ENCODE results near the gene LRCH4. TPM values are rescaled to one million over a fixed set of nuclear protein-coding genes. Genes with fewer than 3 reads are reported as not detected.

LRCH4 gene
- total and polyA plus RNA-seq, 2 of the 13 experiments (the other 11 are each of a cell fraction or from before 2014, with no cell fraction given) = 7.0 to 9.3 TPM

GRCh38 chr7:100577103-100577502, 8.8 kb downstream of the LRCH4 start:
- ATAC-seq (no peak), DNase-seq (ENCODE audit: low spot score) (no peak), FAIRE-seq (no peak)
- in situ Hi-C loops (cut with HindIII; ENCODE audit: extremely low pct_ligation_motif_present, low pct_unique_long_range_greater_than_20kb) = no loop called here
- WGBS (ENCODE audit: low lambda C conversion rate) = over 99% methylated on average over 17 of the region's 24 CpGs
- ChIA-PET POLR2A (interaction anchor here (2.1 kb wide), 1 partner anchor 9 kb away, joined by 6 read pairs; the partner anchor contains the start of genes FBXO24 and LRCH4), CTCF (ENCODE audit: low intra/inter-chr PET ratio, low total read pairs) (no interaction called here)
- H3K9me3 ChIP-seq (ENCODE audit: low read length) = no peaks in the 10 kb centered on the region
- no peak overlapping the region for H2AFZ ChIP-seq (ENCODE audit: low read length)
- BruUV-seq (replicated peaks) = no TSS peak
- no peaks in the 10 kb centered on the region for H3K79me2 ChIP-seq (ENCODE audit: insufficient read depth, low read length)
- peaks cover 12% of the 10 kb centered on the region for H3K4me1 ChIP-seq (ENCODE audit: insufficient read depth, low read length)
- H3K27me3 ChIP-seq (ENCODE audit: control insufficient read depth in 1 of 2, insufficient read depth in 2 of 2, low read length in 2 of 2) = no peaks in the 10 kb centered on the region
- peaks cover 13 to 32% of the 10 kb centered on the region in 2 experiments; a peak in 4 of 5 replicates for H3K36me3 ChIP-seq (replicated peaks in 1 of 2; ENCODE audit: control insufficient read depth in 1 of 2, insufficient read depth in 2 of 2, low read length in 2 of 2)
- H4K20me1 ChIP-seq (ENCODE audit: insufficient read depth, low read length) = no peaks in the 10 kb centered on the region
- H3K9ac ChIP-seq (ENCODE audit: insufficient read depth, low read depth, low read length) = no peak overlapping the region
- H3K4me2 ChIP-seq (ENCODE audit: low read depth, low read length) = no peak overlapping the region
- peak; percentile 31 for TF ChIP-seq HNRNPK (IDR thresholded peaks at IDR 0.05; ENCODE audit: low read depth, low read length, poor library complexity, severe bottlenecking)
- 0 out of 2 replicates have a peak, but pooled peaks have one; percentile 23 for TF ChIP-seq RBFOX2 (IDR thresholded peaks at IDR 0.05; ENCODE audit: low read depth, low read length)
- peak; percentile 80 for TF ChIP-seq AGO2 (optimal IDR thresholded peaks at IDR 0.05; ENCODE audit: low read depth, low read length)
- TF ChIP-seq AGO1 (IDR thresholded peaks at IDR 0.05; ENCODE audit: low read depth, low read length, poor library complexity, severe bottlenecking) = peak; percentile 98
- TF ChIP-seq ZKSCAN1 (IDR thresholded peaks at IDR 0.05; ENCODE audit: low read length) = no peak
- TF ChIP-seq PAWR (CRISPR knock-in tag; IDR thresholded peaks at IDR 0.05; ENCODE audit: borderline replicate concordance) = no peak
- H3K27ac ChIP-seq (ENCODE audit: extremely low read length, insufficient read depth, low read length) = no peak overlapping the region
- no peak overlapping the region for H3K4me3 ChIP-seq (replicated peaks in 1 of 3; ENCODE audit: insufficient read depth in 1 of 3, low read depth in 2 of 3, low read length in 3 of 3)
- intact Hi-C loops (cut with micrococcal nuclease; ENCODE audit: unreplicated experiment) = no loop called here

- Histone ChIP-seq H3K4me1 (ENCODE audit: insufficient read depth, low read length) (peaks cover 18% of the 10 kb centered on the region), H3K79me2 (ENCODE audit: insufficient read depth, low read length) (no peaks in the 10 kb centered on the region), H2AFZ (ENCODE audit: low read length) (no peak overlapping the region), H3K9me3 (ENCODE audit: low read length) (no peaks in the 10 kb centered on the region), H3K36me3 (replicated peaks in 1 of 2; ENCODE audit: control insufficient read depth in 1 of 2, insufficient read depth in 2 of 2, low read length in 2 of 2) (peaks cover 13 to 28% of the 10 kb centered on the region in 2 experiments; a peak in 4 of 5 replicates), H3K9ac (ENCODE audit: insufficient read depth, low read depth, low read length) (no peak overlapping the region), H4K20me1 (ENCODE audit: insufficient read depth, low read length) (no peaks in the 10 kb centered on the region), H3K4me3 (replicated peaks in 1 of 3; ENCODE audit: insufficient read depth in 1 of 3, low read depth in 2 of 3, low read length in 3 of 3) (no peak overlapping the region), H3K4me2 (ENCODE audit: low read depth, low read length) (no peak overlapping the region), H3K27me3 (ENCODE audit: control insufficient read depth in 1 of 2, insufficient read depth in 2 of 2, low read length in 2 of 2) (no peaks in the 10 kb centered on the region), H3K27ac (ENCODE audit: extremely low read length, insufficient read depth, low read length) (no peak overlapping the region)
- intact Hi-C loops (cut with micrococcal nuclease; ENCODE audit: unreplicated experiment) = no loop called here
- POLR2A ChIA-PET = interaction anchor here (2.1 kb wide), 1 partner anchor 10 kb away, joined by 6 read pairs; the partner anchor contains the start of genes FBXO24 and LRCH4
- ATAC-seq (no peak), FAIRE-seq (no peak), DNase-seq (ENCODE audit: low spot score) (no peak)
- BruUV-seq (replicated peaks) = no TSS peak
- 100% methylated on average over 11 of the region's 13 CpGs for WGBS (ENCODE audit: low lambda C conversion rate)
- CTCF ChIA-PET (ENCODE audit: low intra/inter-chr PET ratio, low total read pairs) = no interaction called here
- in situ Hi-C loops (cut with HindIII; ENCODE audit: extremely low pct_ligation_motif_present, low pct_unique_long_range_greater_than_20kb) = no loop called here
- no peak for TF ChIP-seq IRX3 (CRISPR knock-in tag; IDR thresholded peaks at IDR 0.05; ENCODE audit: borderline replicate concordance, low read depth)
- TF ChIP-seq PHF20 (CRISPR knock-in tag; IDR thresholded peaks at IDR 0.05) = no peak
- TF ChIP-seq ZNF570 (CRISPR knock-in tag; IDR thresholded peaks at IDR 0.05; ENCODE audit: borderline replicate concordance) = no peak
- TF ChIP-seq CHD2 (IDR thresholded peaks at IDR 0.05; ENCODE audit: low read depth, low read length) = 0 out of 2 replicates have a peak, but pooled peaks have one; percentile 26
- no peak for TF ChIP-seq ZNF274 (CRISPR knock-in tag; IDR thresholded peaks at IDR 0.05)
- TF ChIP-seq ZNF773 (CRISPR knock-in tag; IDR thresholded peaks at IDR 0.05; ENCODE audit: borderline replicate concordance) = no peak
- TF ChIP-seq NFE2 (CRISPR knock-in tag; IDR thresholded peaks at IDR 0.05) = no peak
- TF ChIP-seq TOPORS (CRISPR knock-in tag; IDR thresholded peaks at IDR 0.05) = no peak
- TF ChIP-seq THRA (CRISPR knock-in tag; IDR thresholded peaks at IDR 0.05; ENCODE audit: borderline replicate concordance) = no peak
- TF ChIP-seq KLF16 (CRISPR knock-in tag; IDR thresholded peaks at IDR 0.05) = no peak
- TF ChIP-seq U2AF2 (IDR thresholded peaks at IDR 0.05; ENCODE audit: low read depth, low read length) = no peak
Observed at GRCh38 chr7:100576384-100576993, 9.4 kb downstream of the LRCH4 start.

Measured in HepG2 (cell line).